Measurements from ENCODE around the gene CDR2.

Gene CDR2

DNA sequence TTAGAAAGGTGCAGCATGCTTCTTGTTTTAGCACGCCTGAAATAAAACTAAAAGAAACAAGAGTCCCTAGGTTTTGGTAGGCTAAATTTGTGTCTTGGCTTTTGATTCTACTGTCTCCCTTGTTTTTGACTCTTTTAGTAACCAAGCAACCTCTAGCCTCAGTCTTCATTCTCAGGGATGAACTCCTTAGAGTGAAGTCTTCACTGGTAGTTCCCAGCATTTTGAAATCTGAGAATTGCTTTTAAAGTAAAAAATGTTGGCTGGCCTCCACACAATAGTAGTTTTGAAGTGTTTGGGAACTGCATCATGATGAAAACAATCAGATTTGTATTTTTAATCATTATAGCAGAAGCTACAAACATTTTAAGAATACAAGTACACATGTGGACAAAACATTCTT lies 6.1 kb upstream of the CDR2 start:
- TF ChIP-seq, protein P1, sequence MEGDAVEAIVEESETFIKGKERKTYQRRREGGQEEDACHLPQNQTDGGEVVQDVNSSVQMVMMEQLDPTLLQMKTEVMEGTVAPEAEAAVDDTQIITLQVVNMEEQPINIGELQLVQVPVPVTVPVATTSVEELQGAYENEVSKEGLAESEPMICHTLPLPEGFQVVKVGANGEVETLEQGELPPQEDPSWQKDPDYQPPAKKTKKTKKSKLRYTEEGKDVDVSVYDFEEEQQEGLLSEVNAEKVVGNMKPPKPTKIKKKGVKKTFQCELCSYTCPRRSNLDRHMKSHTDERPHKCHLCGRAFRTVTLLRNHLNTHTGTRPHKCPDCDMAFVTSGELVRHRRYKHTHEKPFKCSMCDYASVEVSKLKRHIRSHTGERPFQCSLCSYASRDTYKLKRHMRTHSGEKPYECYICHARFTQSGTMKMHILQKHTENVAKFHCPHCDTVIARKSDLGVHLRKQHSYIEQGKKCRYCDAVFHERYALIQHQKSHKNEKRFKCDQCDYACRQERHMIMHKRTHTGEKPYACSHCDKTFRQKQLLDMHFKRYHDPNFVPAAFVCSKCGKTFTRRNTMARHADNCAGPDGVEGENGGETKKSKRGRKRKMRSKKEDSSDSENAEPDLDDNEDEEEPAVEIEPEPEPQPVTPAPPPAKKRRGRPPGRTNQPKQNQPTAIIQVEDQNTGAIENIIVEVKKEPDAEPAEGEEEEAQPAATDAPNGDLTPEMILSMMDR (conservative IDR thresholded peaks at IDR 0.05; ENCODE audit: low read depth, low read length) = no peak
- no peak for DNase-seq (ENCODE audit: low read depth)
- no peak overlapping the region for H3K4me3 ChIP-seq (ENCODE audit: low read length)

DNA sequence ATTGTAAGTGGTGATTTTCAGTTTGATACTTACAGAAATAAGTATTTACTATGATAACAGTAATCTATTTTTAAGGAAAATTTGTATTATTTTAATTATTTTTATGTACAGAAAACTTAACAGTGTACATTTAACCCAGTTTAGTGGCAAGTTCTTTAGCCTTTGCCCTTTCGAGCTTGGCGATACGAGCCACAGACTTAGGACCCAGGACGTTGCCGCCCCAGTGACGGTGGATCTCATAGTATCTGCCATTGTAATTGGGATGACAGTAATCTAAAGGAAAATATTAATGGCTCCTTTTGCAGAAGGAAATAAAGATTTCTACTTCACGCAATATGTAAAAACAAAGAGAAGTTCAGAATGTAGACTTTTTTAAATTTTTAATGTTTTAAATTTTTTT lies 5.2 kb upstream of the CDR2 start:
- no peak for DNase-seq (ENCODE audit: low read depth)

DNA sequence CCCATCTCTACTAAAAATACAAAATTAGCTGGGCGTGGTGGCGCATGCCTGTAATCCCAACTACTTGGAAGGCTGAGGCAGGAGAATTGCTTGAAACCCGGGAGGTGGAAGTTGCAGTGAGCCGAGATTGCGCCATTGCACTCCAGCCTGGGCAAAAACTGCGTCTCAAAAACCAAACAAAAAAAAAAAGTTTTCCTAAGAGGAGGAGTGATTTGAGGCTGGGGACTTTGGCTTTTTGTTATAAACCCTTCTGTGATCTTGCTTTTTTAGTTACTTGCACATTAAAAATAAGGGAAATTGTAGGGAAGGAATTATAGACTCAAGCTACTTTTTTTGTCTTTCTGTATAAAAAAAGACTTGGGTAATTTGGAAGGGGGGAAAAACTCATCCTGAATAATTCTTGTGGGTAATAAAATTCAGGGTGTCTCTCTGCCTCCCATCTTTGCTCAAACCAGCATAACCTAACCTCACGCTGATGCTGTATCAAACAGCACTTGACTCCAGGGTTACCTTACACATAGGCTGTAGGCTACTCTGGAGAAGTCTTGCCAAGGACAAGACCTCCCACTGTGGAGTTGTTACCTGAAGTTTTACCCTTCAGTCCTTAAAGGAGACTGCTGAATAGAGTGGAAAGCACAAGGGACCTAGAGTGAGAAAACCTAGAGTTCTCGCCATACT lies 1.7 kb upstream of the CDR2 start:
- no peak overlapping the region for H3K4me3 ChIP-seq (ENCODE audit: low read length)
- TF ChIP-seq, protein P1 (conservative IDR thresholded peaks at IDR 0.05; ENCODE audit: low read depth, low read length) = no peak
- DNase-seq (ENCODE audit: low read depth) = no peak

More for the DNA sequence above, 5.2 kb upstream of the CDR2 start:
- TF ChIP-seq, protein P1 (conservative IDR thresholded peaks at IDR 0.05; ENCODE audit: low read depth, low read length) = no peak
- H3K4me3 ChIP-seq (ENCODE audit: low read length) = no peak overlapping the region

DNA sequence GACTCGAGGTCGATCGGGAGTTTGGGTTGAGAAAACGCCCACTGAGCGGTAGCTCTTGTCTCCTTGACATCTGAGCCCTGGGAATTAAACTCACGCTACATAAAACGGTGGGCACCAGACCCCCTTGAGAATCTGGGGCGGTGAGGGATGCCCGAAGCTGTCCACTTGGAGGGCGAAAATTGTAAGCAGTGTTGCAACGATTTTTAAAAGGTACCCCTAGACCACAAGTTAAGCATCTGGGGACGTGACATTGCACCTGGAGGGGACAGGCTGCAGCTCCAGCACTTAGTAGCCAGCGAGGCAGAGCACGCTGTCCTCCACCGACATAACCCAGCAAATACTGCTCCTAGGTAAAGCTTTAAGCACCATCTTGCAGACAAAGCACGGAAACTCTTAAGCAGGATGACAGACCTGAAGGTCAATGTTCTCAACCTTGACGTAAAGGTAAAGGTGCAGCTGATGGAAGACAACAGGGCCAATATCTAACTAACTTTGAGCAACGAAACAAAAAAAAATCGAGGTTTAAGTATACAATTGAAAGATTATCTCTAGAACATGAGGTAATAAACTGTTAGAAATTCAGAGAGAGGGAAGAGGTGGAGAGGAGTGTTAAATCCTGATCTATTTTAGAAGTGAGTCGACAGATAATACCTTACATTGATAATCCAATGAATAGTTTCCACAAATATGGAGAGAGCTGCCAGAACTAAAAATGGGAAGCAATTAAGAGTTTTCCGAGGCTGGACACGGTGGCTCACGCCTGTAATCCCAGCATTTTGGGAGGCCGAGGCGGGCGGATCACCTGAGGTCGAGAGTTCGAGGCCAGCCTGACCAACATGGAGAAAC lies 921 bp upstream of the CDR2 start:
- H3K4me3 ChIP-seq (ENCODE audit: low read length) = peak overlapping the region; percentile 69
- no peak for DNase-seq (ENCODE audit: low read depth)
- TF ChIP-seq, protein P1 (conservative IDR thresholded peaks at IDR 0.05; ENCODE audit: low read depth, low read length) = no peak

DNA sequence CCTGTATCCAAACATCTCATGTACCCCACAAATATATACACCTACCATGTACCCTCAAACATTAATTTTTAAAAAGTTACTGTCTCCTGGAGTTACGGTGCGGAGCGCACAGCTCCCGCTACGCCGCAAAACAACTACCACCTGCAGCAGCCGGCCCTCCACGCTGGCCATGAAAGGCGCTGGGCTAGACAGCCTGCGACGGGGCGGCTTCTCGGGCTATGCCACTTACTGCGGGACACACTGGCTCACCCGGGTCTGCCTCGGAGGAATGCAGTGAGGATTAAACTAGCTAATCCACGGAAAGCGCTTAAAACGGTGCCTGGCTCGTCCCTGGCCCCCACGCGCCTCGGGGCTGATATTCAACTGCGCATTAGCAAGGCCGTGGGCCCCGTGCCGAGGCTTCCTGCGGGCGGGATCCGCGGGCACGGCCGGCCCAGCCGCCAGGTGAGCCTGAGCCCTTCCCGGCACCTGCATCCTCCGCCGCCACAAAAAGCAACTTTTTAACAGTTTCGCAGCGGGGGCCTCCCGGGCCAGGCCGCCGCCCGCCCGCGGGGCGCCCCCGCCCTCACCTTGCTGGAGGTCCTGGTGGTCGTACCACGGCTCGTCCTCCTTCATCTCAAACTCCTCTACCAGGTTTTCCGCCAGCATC lies 633 bp downstream of the CDR2 start:
- peak overlapping the region; percentile 69 for H3K4me3 ChIP-seq (ENCODE audit: low read length)
- no peak for DNase-seq (ENCODE audit: low read depth)
- TF ChIP-seq, protein P1 (conservative IDR thresholded peaks at IDR 0.05; ENCODE audit: low read depth, low read length) = no peak

DNA sequence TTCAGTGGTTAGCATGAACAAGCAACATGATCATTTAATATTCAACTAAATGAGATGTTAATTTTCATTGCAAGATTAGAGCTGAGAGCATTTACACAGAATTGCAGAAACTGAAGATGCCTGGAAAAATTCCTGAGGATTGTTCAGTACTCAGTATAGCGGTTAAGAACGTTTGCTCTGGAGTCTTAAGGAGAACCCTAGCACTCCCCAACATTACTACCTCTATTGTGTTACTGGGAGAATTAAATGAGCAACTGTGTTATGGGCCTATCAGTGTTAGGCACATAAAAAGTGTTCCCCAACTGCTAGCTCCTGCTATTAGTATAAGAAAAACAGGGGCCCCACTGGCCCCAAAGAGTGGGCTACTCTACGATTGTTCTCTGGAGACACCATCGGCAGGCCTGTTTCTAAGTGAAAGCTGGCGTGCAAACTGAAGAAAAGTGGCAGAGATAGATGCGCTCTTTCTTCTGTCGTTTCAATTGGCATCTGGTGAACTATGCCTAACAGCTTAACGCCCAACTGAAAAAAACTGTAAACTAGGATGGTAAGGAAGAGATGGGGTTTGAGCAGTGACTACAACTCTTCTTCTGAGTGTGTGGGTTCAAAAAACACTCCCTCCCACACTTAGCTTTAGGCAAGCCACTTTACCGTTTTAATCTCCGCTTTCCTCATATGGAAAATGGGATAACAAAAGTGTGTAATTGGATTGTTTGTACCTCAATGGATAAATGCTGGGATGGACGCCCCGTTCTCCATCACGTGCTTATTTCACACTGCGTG lies 1.3 kb downstream of the CDR2 start:
- DNase-seq (ENCODE audit: low read depth) = no peak
- TF ChIP-seq, protein P1 (conservative IDR thresholded peaks at IDR 0.05; ENCODE audit: low read depth, low read length) = no peak
- peak overlapping the region; percentile 69 for H3K4me3 ChIP-seq (ENCODE audit: low read length)

Measured in retinal pigment epithelial cell (primary cell).